NCI-H2081 (cell line): ENCODE data around the gene TSGA10IP.
"Not testable (repeated sequence)": the region's sequence is repeated elsewhere in the genome, so short reads cannot be mapped to it uniquely, and the experiment has no call there.

Source experiments
- DNase-seq, 2 experiments: peaks; one replicate each; lab custom pipeline; 2025; lab: John Stamatoyannopoulos, UW

The TSGA10IP gene

DNA sequence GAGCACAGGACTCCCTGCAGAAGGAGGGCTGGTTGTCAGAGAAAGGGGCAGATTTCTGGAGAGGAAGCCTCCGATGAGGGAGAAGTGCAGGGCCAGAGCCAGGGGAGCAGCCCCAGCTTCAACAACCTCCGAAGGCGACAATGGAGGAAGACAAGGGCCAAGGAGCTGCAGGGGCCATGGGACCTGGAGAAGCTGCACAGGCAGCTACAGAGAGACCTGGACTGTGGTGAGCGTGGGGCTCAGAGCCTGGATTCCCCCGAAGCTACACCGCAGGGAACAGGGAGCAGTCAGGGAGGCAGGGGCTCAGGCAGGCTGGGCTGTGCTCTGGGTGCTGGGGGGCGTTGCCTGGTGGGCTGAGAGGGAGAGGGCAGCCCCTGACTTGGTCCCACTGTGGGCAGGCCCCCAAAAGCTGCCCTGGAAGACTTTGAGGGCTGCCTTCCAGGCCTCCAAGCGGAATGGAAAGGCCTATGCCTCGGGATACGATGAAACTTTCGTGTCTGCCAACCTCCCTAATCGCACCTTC lies 2.4 kb downstream of the TSGA10IP start:
- DNase-seq, result no peak

GRCh38 chr11:65950711-65951110 lies 5.4 kb downstream of the TSGA10IP start:
- DNase-seq, result not testable (repeated sequence)

GRCh38 chr11:65951641-65952040 lies 6.4 kb downstream of the TSGA10IP start:
- DNase-seq, result not testable (repeated sequence)

GRCh38 chr11:65952052-65952521 lies 6.8 kb downstream of the TSGA10IP start:
- DNase-seq, result no peak

DNA sequence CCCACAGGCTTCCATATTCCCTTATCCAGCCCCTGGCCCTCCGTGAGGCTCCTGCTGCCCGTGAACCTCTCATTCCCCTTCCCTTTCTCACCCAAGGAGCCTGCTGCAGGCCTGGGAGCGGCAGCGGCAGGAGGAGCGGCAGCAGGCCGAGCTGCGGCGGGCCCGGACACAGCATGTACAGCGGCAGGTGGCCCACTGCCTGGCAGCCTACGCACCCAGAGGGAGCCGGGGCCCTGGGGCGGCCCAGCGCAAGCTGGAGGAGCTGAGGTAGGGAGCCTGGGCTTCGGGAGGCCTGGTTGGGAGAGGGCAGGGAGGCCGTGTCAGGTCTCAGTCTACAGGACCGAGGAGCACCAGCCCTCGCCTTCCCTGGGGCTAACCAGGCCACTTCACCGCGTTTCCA lies 8.2 kb downstream of the TSGA10IP start:
- no peak for DNase-seq

GRCh38 chr11:65954771-65955170 lies 9.5 kb downstream of the TSGA10IP start:
- DNase-seq, result no peak

DNA sequence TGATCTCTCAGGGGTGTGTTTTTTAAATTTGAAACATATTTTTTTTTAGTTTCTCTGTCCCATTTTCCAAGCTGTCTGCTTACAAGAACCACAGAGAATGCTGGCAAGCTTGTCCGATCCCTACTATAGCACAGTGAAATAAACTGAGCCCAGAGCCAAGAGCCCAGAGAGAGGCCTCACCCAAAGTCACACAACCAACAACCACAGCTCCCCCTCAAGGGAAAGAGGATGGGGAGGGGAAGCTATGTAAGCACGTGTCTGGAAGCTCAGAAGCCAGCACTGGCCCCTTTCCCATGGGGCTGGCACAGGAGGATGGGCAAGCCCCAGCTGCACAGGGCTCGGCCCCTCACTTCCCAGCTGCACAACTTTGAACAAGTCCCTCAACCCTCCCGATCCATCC lies 13.0 kb downstream of the TSGA10IP start:
- no peak for DNase-seq

- DNase-seq, result no peak
Observed at GRCh38 chr11:65958774-65959420, 13.6 kb downstream of the TSGA10IP start.

- no peak for DNase-seq
Observed at GRCh38 chr11:65960824-65961266, 15.6 kb downstream of the TSGA10IP start.

- DNase-seq, result peak; percentile 97
Observed at GRCh38 chr11:65961267-65962140, 16.2 kb downstream of the TSGA10IP start, which contains the start of gene SART1. Gene SART1 (plus strand): TSS chr11:65961734. CDS start chr11:65961781, 47 bp downstream.

GRCh38 chr11:65962141-65962564 lies 16.9 kb downstream of the TSGA10IP start:
- no peak for DNase-seq

- no peak for DNase-seq
Observed at GRCh38 chr11:65964906-65965305, 19.6 kb downstream of the TSGA10IP start.

DNA sequence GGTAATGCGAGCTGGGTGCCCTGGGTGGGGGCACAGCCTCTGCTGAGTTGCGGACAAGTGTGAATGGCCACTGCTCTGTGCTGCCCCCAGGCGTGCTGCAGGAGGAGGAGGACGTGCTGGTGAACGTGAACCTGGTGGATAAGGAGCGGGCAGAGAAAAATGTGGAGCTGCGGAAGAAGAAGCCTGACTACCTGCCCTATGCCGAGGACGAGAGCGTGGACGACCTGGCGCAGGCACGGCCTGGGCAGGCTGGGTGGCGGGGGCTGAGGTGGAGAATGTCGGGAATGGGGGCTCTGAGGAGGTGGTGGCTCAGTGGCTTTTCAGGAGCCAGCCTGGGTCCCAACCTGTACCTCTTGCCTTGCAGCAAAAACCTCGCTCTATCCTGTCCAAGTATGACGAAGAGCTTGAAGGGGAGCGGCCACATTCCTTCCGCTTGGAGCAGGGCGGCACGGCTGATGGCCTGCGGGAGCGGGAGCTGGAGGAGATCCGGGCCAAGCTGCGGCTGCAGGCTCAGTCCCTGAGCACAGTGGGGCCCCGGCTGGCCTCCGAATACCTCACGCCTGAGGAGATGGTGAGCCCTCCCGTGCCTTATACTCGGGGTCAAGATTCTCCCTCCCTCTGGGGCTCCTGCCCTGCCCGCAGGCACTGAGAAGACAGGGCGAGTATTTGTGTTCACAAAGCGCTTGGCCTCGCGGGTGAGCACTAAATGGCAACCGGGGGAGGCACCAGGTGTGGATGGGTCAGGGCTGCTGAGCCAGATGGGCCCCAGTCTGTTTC lies 20.9 kb downstream of the TSGA10IP start:
- no peak for DNase-seq

GRCh38 chr11:65967329-65967934 lies 22.2 kb downstream of the TSGA10IP start:
- no peak for DNase-seq

- DNase-seq, result no peak
Observed at GRCh38 chr11:65968600-65969482, 23.6 kb downstream of the TSGA10IP start.

DNA sequence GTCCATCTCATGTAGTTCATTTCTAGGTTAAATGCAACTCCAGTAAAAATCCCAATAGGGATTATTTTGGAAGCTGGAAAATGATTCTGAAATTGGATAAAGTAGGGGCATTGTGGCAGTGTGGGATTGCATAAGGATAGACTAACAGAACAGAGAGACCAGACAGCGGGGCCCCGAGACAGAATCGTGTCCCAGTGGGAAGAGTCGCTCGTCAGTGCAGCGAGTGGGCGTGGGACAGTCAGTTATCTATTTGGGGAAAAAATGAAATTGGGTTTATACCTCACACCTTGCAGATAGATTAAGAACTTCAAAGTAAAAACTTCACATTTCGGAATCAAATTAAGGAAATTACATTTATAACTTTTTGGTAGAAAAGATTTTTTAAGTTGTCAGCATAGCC lies 26.8 kb downstream of the TSGA10IP start:
- DNase-seq, result no peak

DNA sequence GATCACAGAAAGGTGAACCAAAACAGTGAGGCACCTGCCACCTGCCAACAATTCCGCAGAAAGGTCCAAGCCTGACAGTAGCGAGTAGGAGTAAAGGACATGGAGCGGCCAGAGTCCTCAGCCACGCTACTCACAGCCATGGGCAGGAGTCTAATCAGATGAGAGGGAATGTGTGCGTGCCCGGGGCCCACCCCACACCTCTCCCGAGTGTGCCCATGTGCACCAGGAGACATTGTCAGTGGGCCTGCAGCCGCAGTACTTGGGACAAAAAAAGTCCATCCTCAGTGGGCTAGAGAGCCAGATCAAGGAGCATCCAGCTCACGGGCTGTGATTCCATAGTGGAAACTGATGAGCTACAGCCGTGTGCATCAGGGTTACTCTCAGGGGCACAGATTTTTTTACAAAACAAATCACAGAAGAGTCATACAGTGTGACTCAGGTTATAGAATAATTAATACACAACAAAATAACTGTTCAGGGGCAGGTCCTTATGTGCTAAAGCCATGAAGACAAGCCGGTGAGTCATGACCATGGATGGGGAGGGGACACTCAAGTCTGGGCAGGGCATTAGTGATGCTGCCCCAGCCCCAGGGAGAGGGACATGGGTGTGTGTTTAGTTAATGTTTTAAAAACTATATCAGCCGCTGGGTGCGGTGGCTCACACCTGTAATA lies 28.3 kb downstream of the TSGA10IP start:
- no peak for DNase-seq

- no peak for DNase-seq
Observed at GRCh38 chr11:65975771-65976170, 30.5 kb downstream of the TSGA10IP start.

GRCh38 chr11:65976216-65977176 lies 31.2 kb downstream of the TSGA10IP start:
- no peak for DNase-seq
